HL-60 (cell line): ENCODE measurements around the gene TJP3.

ENCODE experiments used
- DNase-seq, 2 experiments: peaks; one replicate each; pipeline ENCODE4 v3.0.0-alpha.2; 2010 to 2020; ENCODE audit warnings: low read depth in 1 of 2, low spot score in 1 of 2
- H3K27ac ChIP-seq: fragments of 250-450 bp; sonication (Bioruptor Pico); replicated peaks from 2 replicates; pipeline ENCODE4 v1.5.1; 2020; ENCODE audit warnings: mild to moderate bottlenecking, moderate library complexity
- H3K27me3 ChIP-seq: fragments of 250-450 bp; sonication (Bioruptor Pico); 2 replicates; pipeline ENCODE4 v1.5.1; 2021; ENCODE audit warnings: mild to moderate bottlenecking, moderate library complexity; ENCODE audit not compliant: insufficient read depth, poor library complexity, severe bottlenecking
- H3K4me3 ChIP-seq: replicated peaks from 2 replicates; pipeline ENCODE4 v1.5.1; 2011; ENCODE audit warnings: mild to moderate bottlenecking, control low read depth, low read length; ENCODE audit not compliant: insufficient read depth
- CTCF ChIP-seq: IDR thresholded peaks from one replicate; pipeline ENCODE4 v1.5.1; 2011; ENCODE audit warnings: low read length, control low read depth, inconsistent platforms; ENCODE audit not compliant: insufficient read depth
- GABPA ChIP-seq: IDR thresholded peaks from 2 replicates; pipeline ENCODE4 v1.6.1; 2012; ENCODE audit warnings: low read depth
- POLR2AphosphoS5 ChIP-seq: IDR thresholded peaks from 2 replicates; pipeline ENCODE4 v1.6.1; 2012; ENCODE audit warnings: low read depth
- REST ChIP-seq: IDR thresholded peaks from 2 replicates; pipeline ENCODE4 v1.6.1; 2012; ENCODE audit warnings: low read depth; ENCODE audit not compliant: insufficient replicate concordance
- SPI1 ChIP-seq: IDR thresholded peaks from 2 replicates; pipeline ENCODE4 v1.6.1; 2012; ENCODE audit warnings: low read depth, mild to moderate bottlenecking, borderline replicate concordance

Gene TJP3

GRCh38 chr19:3723883-3724282 lies 15.7 kb downstream of the TJP3 start:
- Histone ChIP-seq H3K4me3 (no peak overlapping the region), H3K27ac (no peak overlapping the region), H3K27me3 (peaks cover 35% of the 10 kb centered on the region)
- DNase-seq: no peak
- TF ChIP-seq GABPA (no peak), SPI1 (no peak), REST (no peak), POLR2AphosphoS5 (no peak), CTCF (no peak)

- Histone ChIP-seq H3K4me3 (no peak overlapping the region), H3K27me3 (peaks cover 30% of the 10 kb centered on the region), H3K27ac (no peak overlapping the region)
- TF ChIP-seq CTCF: no peak
- TF ChIP-seq POLR2AphosphoS5: no peak
- no peak for TF ChIP-seq REST
- no peak for TF ChIP-seq GABPA
- no peak for TF ChIP-seq SPI1
- no peak for DNase-seq
Measured at GRCh38 chr19:3725121-3725520, 16.9 kb downstream of the TJP3 start.

GRCh38 chr19:3725640-3726310 lies 17.6 kb downstream of the TJP3 start:
- DNase-seq: no peak
- TF ChIP-seq CTCF: no peak
- no peak for TF ChIP-seq POLR2AphosphoS5
- TF ChIP-seq GABPA: no peak
- no peak for TF ChIP-seq SPI1
- no peak for TF ChIP-seq REST
- peaks cover 24% of the 10 kb centered on the region for H3K27me3 ChIP-seq
- H3K27ac ChIP-seq: no peak overlapping the region
- no peak overlapping the region for H3K4me3 ChIP-seq
